Activated CD4-positive, alpha-beta memory T cell treated with anti-CD3 and anti-CD28 coated beads for 36 hours (primary cell): ENCODE data around the gene MBD5. TPM values are rescaled to one million over a fixed set of nuclear protein-coding genes. Genes with fewer than 3 reads are reported as not detected.

Source experiments
- CTCF ChIA-PET: fragments of 350-600 bp; sonication (Branson Sonifier 250); formaldehyde crosslinking; loops from one replicate; lab custom pipeline; 2021; ENCODE audit warnings: antibody characterized with exemption, inconsistent platforms; lab: Charles Lee
- POLR2A ChIA-PET: fragments of 350-600 bp; sonication (Branson Sonifier 250); formaldehyde crosslinking; loops from one replicate; lab custom pipeline; 2021; ENCODE audit warnings: antibody characterized with exemption; lab: Charles Lee
- DNase-seq: peaks from one replicate; pipeline ENCODE4 v3.0.0-alpha.2; 2020
- H3K27ac Mint-ChIP-seq: one replicate; pipeline ENCODE4 v1.8.0; 2021; ENCODE audit warnings: mixed read lengths
- H3K27me3 Mint-ChIP-seq: one replicate; pipeline ENCODE4 v1.8.0; 2021; ENCODE audit warnings: mixed read lengths
- H3K36me3 Mint-ChIP-seq: one replicate; pipeline ENCODE4 v1.8.0; 2021; ENCODE audit warnings: mixed read lengths
- H3K4me1 Mint-ChIP-seq: one replicate; pipeline ENCODE4 v1.8.0; 2021; ENCODE audit warnings: low read depth, mixed read lengths
- H3K4me3 Mint-ChIP-seq: one replicate; pipeline ENCODE4 v1.8.0; 2021; ENCODE audit warnings: mild to moderate bottlenecking, mixed read lengths
- H3K9me3 Mint-ChIP-seq: one replicate; pipeline ENCODE4 v1.8.0; 2021; ENCODE audit warnings: mixed read lengths
- intact Hi-C: fragments of 100-400 bp; cut with micrococcal nuclease; formaldehyde crosslinking; loops from one replicate; pipeline ENCODE4 v1.15.1; 2023
- total RNA-seq, 2 experiments: library from RNA; stranded (reverse); gene quantifications; one replicate each; pipeline ENCODE4 v1.2.3, GENCODE V29; 2021

Gene MBD5
- total RNA-seq, 2 experiments from 2014 or later = 17.6 to 19.1 TPM

DNA sequence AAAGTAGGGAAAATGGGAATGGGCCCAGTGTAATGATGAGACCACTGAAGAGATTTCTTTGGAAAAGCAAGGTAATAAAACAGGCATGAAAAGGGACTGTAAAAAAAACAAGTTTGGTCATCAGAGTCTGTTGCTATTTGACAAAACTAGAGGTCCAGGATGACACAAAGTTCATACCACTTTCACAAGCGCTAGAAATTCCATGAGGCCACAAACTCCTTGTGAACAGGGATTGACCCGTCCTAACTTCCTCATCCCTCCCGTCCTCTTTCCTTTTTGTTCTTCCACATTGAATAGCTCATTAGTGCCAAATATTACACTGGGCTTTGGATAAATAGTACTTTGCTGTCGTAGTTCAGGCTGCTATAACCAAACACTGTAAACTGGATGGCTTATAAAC, 434.9 kb downstream of the MBD5 start:
- H3K36me3 Mint-ChIP-seq = no peaks in the 10 kb centered on the region
- no peaks in the 10 kb centered on the region for H3K27me3 Mint-ChIP-seq
- ChIA-PET CTCF (interaction anchor here (0.7 kb wide), 1 partner anchor 53 kb away, joined by 3 read pairs; no protein-coding TSS in a partner anchor), POLR2A (interaction anchor here (0.6 kb wide), 1 partner anchor 53 kb away, joined by 3 read pairs; no protein-coding TSS in a partner anchor)
- H3K27ac Mint-ChIP-seq = no peak overlapping the region
- no peak for DNase-seq
- H3K4me3 Mint-ChIP-seq = no peak overlapping the region
- H3K9me3 Mint-ChIP-seq = no peaks in the 10 kb centered on the region
- intact Hi-C loops = no loop called here
- no peaks in the 10 kb centered on the region for H3K4me1 Mint-ChIP-seq

DNA sequence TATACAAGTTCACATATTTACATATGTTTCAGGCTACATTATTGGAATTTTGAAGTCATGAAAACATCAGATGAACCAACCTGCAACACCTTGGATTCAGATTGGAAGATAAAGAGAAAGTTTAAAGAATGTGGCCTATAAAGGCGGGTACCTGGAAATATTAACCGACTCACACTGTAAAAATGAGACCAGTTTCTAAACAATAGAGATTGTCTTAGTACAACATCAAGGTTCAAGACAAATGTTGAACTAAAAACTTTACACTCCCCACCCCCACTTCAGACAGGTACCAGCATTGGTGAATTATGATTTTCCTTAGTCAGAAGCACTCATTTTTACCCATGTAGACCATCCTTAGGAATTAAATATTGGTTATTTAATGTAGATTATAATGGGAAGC, 437.3 kb downstream of the MBD5 start:
- Mint-ChIP-seq H3K4me3 (no peak overlapping the region), H3K27ac (no peak overlapping the region), H3K36me3 (no peaks in the 10 kb centered on the region), H3K27me3 (no peaks in the 10 kb centered on the region), H3K4me1 (no peaks in the 10 kb centered on the region), H3K9me3 (no peaks in the 10 kb centered on the region)
- intact Hi-C loops = no loop called here
- ChIA-PET POLR2A (no interaction called here), CTCF (no interaction called here)
- DNase-seq = no peak

DNA sequence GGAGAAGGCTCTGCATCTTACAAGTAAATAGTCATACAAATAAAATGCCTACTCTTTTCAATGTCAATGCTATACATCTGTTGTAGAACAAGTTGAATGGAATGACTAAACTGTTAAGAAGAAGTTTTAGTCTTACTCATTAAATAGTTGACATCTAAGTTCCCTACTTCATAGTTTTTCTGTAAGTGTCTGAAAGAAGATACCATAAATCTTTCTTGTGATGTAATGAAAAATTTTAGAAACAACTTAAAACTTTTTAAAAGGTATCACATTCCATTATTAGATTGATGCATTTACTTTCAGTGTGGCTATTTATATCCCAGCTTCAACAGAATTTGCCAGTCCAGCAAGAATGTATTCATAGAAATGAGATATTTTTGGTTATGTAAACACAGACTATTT, 438.5 kb downstream of the MBD5 start:
- Mint-ChIP-seq H3K9me3 (no peaks in the 10 kb centered on the region), H3K4me1 (no peaks in the 10 kb centered on the region), H3K27ac (no peak overlapping the region), H3K36me3 (peaks cover 2% of the 10 kb centered on the region), H3K4me3 (no peak overlapping the region), H3K27me3 (no peaks in the 10 kb centered on the region)
- ChIA-PET CTCF (no interaction called here), POLR2A (no interaction called here)
- intact Hi-C loops = no loop called here
- DNase-seq = no peak

DNA sequence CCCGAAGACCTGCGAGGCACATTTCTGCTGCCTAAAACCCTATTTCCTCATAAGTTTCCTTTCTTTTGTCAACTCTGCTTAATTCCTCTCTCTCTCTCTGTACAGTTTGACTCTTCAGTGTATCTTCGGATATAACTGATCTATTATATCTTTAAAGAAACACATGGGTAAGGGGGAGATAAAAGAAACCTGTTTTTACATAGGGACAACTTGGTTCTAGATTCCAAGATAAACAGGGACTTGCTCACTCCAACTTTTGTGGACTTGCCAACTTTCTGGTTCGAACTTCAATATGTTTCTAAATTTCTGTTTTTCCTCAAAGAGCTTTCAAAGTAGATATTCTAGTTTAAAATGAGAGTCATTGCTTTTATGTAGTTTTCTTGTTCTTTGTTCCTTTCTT, 441.0 kb downstream of the MBD5 start:
- ChIA-PET CTCF (no interaction called here), POLR2A (no interaction called here)
- Mint-ChIP-seq H3K27me3 (no peaks in the 10 kb centered on the region), H3K36me3 (peaks cover 2% of the 10 kb centered on the region), H3K4me1 (no peaks in the 10 kb centered on the region), H3K4me3 (no peak overlapping the region), H3K9me3 (no peaks in the 10 kb centered on the region), H3K27ac (no peak overlapping the region)
- intact Hi-C loops = no loop called here
- DNase-seq = no peak

DNA sequence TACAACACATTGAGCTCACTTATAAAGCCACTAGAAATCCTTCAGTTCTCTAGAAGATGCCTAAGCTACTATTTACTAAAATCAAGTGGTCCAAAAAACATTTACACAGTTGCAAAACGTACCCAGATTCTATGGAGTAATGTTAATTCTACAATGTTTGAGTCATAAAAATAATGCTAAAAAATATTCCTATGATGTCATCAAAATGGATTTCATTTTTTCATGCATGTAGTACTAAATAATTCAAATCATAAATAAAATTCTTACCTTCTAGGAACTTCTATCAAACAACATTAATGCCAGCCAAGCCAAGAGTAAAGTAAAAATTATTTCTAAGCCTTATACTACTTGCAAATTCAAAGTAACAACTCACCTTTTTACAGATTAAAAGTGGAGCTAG, 454.7 kb downstream of the MBD5 start:
- Mint-ChIP-seq H3K27me3 (no peaks in the 10 kb centered on the region), H3K9me3 (no peaks in the 10 kb centered on the region), H3K4me3 (no peak overlapping the region), H3K27ac (no peak overlapping the region), H3K4me1 (no peaks in the 10 kb centered on the region), H3K36me3 (no peaks in the 10 kb centered on the region)
- ChIA-PET POLR2A (no interaction called here), CTCF (interaction anchor here (1.4 kb wide), 1 partner anchor 34 kb away, joined by 5 read pairs; no protein-coding TSS in a partner anchor)
- intact Hi-C loops = no loop called here
- DNase-seq = no peak

DNA sequence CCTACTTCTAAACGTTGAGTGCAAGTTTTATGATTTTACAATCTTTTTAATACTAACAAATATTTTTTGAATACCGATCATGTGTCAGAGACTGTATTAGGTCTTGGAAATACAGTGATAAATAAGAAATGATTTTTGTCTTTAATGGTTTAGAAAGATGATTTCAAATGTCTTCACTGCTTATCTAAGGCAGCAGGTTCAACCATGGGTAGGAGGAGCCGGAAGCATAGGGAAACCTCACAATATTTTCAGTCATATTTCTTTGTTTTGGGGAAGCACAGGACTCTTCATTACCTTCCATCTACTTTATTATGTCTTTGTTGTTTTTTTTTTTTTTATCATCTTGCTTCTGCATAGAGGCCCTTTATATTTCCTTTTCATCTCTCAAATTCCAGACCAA, 458.5 kb downstream of the MBD5 start:
- peaks cover 5% of the 10 kb centered on the region for H3K36me3 Mint-ChIP-seq
- H3K9me3 Mint-ChIP-seq = no peaks in the 10 kb centered on the region
- DNase-seq = no peak
- H3K27me3 Mint-ChIP-seq = no peaks in the 10 kb centered on the region
- intact Hi-C loops = no loop called here
- POLR2A ChIA-PET = no interaction called here
- no peak overlapping the region for H3K4me3 Mint-ChIP-seq
- H3K27ac Mint-ChIP-seq = no peak overlapping the region
- no peaks in the 10 kb centered on the region for H3K4me1 Mint-ChIP-seq
- CTCF ChIA-PET = no interaction called here

DNA sequence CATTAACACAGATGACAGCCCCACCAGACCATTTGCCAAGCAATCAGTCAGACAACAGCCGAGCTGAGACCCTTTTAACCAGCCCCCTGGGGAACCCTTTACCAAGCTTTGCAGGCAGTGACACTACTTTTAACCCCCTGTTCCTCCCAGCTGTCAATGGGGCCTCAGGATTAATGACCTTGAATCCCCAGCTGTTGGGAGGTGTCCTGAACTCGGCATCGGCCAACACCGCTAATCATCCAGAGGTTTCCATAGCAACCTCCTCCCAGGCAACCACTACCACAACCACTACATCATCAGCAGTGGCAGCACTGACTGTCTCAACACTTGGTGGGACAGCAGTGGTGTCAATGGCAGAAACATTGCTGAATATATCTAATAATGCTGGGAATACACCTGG, 462.8 kb downstream of the MBD5 start:
- no peak overlapping the region for H3K4me3 Mint-ChIP-seq

DNA sequence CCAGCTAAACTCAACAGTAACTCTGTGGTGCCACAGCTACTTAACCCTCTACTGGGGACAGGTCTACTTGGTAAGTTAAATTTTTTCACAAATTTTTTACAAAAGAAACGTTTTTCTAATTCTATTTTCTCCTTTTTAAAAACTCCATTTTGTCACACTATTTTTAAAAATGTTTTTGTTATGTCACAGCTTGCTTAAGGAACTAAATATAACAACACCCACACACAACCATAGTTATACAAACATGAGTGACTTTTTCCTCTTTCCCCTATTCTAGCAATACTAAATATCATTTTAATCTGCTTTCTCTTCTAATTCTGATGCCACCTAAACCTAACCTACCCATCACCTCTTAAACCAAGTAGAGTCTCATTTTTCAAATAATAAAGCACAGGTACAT, 463.2 kb downstream of the MBD5 start:
- H3K36me3 Mint-ChIP-seq = peaks cover 5% of the 10 kb centered on the region
- POLR2A ChIA-PET = no interaction called here
- no peak overlapping the region for H3K4me3 Mint-ChIP-seq
- CTCF ChIA-PET = no interaction called here
- intact Hi-C loops = no loop called here
- no peak overlapping the region for H3K27ac Mint-ChIP-seq
- H3K9me3 Mint-ChIP-seq = no peaks in the 10 kb centered on the region
- no peak for DNase-seq
- no peaks in the 10 kb centered on the region for H3K4me1 Mint-ChIP-seq
- no peaks in the 10 kb centered on the region for H3K27me3 Mint-ChIP-seq

More for the DNA sequence above, 462.8 kb downstream of the MBD5 start:
- Mint-ChIP-seq H3K4me1 (no peaks in the 10 kb centered on the region), H3K9me3 (no peaks in the 10 kb centered on the region), H3K27ac (no peak overlapping the region), H3K36me3 (peaks cover 5% of the 10 kb centered on the region), H3K27me3 (no peaks in the 10 kb centered on the region)
- intact Hi-C loops = no loop called here
- DNase-seq = no peak
- CTCF ChIA-PET = no interaction called here
- POLR2A ChIA-PET = no interaction called here

DNA sequence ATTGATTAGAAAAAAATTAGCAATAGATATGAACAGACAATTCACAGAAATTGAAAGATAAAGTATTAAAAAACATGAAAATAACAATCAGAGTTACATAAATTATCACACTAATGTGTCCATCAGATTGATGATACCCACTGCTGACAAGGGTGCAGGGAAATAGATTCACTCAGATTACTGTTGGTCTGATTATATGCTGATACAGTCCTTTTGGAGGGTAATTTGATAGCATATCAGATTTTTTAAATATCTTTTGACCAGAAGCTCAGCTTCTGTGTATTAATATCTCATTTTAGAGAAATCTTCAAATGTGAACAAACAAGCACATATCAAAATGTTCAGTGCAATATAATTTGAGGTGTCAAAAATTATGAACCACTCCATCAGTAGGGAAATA, 465.8 kb downstream of the MBD5 start:
- Mint-ChIP-seq H3K36me3 (peaks cover 7% of the 10 kb centered on the region), H3K27me3 (no peaks in the 10 kb centered on the region), H3K4me1 (no peaks in the 10 kb centered on the region), H3K4me3 (no peak overlapping the region), H3K27ac (no peak overlapping the region), H3K9me3 (no peaks in the 10 kb centered on the region)
- ChIA-PET CTCF (no interaction called here), POLR2A (no interaction called here)
- DNase-seq = no peak
- intact Hi-C loops = no loop called here

DNA sequence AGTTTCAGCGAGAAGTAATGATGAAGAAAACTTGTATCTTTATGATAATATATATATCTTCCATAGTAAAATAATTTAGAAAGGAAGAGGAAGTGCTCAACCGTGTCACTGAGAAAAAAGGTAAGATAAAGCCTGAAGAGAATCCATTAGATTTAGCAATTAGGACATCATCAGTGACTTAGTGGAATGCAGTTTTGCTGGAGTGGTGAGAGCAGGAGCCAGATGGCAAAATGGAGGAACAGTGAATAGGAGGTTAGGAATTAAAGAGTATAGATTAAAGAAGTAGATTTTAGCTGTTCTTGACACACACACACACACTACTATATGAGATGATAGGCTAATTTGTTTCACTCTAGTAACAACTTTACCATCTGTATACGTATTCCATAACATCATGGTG, 466.5 kb downstream of the MBD5 start:
- no peaks in the 10 kb centered on the region for H3K9me3 Mint-ChIP-seq
- ChIA-PET POLR2A (no interaction called here), CTCF (no interaction called here)
- intact Hi-C loops = no loop called here
- DNase-seq = no peak
- H3K36me3 Mint-ChIP-seq = peaks cover 7% of the 10 kb centered on the region
- no peak overlapping the region for H3K27ac Mint-ChIP-seq
- no peaks in the 10 kb centered on the region for H3K27me3 Mint-ChIP-seq
- H3K4me3 Mint-ChIP-seq = no peak overlapping the region
- no peaks in the 10 kb centered on the region for H3K4me1 Mint-ChIP-seq

DNA sequence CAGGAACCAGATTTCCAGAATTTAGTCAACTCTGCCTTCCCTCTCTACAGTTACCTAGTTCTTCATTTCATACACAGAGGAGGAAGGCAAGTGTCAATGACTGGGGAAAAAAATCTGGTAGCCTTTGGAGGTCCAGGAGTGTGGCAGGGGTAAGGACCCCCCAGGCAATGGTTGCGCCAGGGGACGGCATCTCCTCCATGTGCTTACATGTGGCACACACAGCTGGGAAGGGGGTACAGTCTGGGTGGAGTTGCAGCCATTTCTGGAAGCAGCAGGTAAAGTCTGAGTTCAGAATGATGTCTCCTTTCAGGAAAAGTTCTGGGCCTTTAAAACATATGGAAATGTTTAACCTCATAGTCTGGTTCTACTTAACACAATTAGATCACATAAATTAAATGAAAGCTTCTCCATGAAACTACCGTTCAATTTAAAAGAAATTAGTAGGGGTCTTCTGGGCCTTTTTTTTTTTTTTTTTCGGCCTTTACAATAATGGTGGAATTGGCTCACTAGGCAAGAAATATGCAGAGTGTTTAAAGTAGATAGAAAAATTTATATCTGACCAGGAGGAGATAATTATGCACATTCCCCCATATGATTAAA, 470.0 kb downstream of the MBD5 start:
- Mint-ChIP-seq H3K4me1 (no peaks in the 10 kb centered on the region), H3K4me3 (no peak overlapping the region), H3K27me3 (no peaks in the 10 kb centered on the region), H3K36me3 (peaks cover 2% of the 10 kb centered on the region), H3K27ac (no peak overlapping the region), H3K9me3 (no peaks in the 10 kb centered on the region)
- CTCF ChIA-PET = no interaction called here
- POLR2A ChIA-PET = no interaction called here
- DNase-seq = no peak
- intact Hi-C loops = no loop called here

DNA sequence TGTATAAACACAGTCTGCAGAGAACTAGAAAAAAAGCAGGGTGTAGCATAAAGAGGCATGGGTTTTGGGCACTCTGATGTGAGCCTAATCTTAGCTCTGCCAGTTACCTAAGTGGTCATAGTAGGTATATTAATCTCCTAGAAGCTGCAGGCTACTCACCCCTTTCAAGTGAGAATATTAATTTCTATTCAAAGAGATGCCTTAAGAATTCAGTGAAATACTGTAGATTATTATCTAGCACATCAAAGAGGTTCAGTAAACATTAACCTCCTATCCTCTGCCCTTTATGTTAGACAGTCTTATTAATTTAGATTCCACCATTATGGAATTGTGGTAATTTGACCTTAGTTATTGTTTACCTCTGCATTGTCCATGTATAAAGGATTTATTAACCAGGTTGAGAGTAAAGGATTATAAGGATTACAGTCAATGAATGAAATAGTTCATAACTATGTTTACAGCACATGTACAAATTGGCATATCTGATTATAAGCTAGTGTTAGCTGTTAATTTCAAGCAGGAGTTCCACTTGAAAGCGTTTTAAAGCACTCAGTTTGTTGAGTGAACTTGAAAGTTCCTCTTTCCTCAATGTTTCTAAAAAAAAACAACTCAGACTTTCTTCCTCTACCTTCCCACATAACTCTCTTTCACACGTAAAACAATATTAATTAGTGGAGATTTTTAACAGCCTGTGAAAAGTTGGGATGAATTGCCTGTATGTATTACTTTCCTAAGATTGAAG, 473.1 kb downstream of the MBD5 start:
- ChIA-PET POLR2A (no interaction called here), CTCF (interaction anchor here (5.4 kb wide), 1 partner anchor 15 kb away, joined by 27 read pairs; no protein-coding TSS in a partner anchor)
- no peaks in the 10 kb centered on the region for H3K27me3 Mint-ChIP-seq
- H3K4me1 Mint-ChIP-seq = no peaks in the 10 kb centered on the region
- intact Hi-C loops = no loop called here
- peaks cover 2% of the 10 kb centered on the region for H3K36me3 Mint-ChIP-seq
- no peak for DNase-seq
- H3K27ac Mint-ChIP-seq = no peak overlapping the region
- H3K9me3 Mint-ChIP-seq = no peaks in the 10 kb centered on the region
- no peak overlapping the region for H3K4me3 Mint-ChIP-seq

DNA sequence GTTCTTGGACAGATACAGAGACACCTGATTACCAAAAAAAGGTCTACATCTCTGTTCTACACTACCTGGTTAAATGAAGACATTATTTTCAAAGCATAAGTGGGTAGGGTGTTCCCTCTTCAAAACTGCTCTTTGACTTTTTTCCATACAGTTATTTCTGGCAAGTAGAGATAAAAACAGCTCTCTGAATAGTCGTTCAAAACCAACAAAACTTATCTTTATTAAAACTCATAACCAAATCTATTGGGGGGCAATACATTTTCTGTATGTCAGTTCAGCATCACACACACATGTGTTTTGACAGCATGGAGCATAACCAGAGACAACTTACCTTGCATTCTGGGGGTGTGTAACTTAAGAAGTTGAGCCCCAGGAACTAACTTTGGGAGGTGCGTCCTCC, 474.7 kb downstream of the MBD5 start:
- no peaks in the 10 kb centered on the region for H3K9me3 Mint-ChIP-seq
- POLR2A ChIA-PET = no interaction called here
- intact Hi-C loops = no loop called here
- H3K27me3 Mint-ChIP-seq = no peaks in the 10 kb centered on the region
- H3K4me1 Mint-ChIP-seq = no peaks in the 10 kb centered on the region
- H3K36me3 Mint-ChIP-seq = no peaks in the 10 kb centered on the region
- no peak overlapping the region for H3K27ac Mint-ChIP-seq
- DNase-seq = no peak
- no peak overlapping the region for H3K4me3 Mint-ChIP-seq
- CTCF ChIA-PET = interaction anchor here (5.4 kb wide), 1 partner anchor 14 kb away, joined by 27 read pairs; no protein-coding TSS in a partner anchor
